Measurements from ENCODE around the gene EPHA2.

The EPHA2 gene

GRCh38 chr1:16135501-16135900 is 20.4 kb downstream of the EPHA2 start:
- no peak overlapping the region for H3K4me3 ChIP-seq (ENCODE audit: low read depth, low read length)
- TF ChIP-seq CTCF (IDR thresholded peaks at IDR 0.05; ENCODE audit: borderline replicate concordance, insufficient read depth, low read depth, low read length): no peak

GRCh38 chr1:16134906-16135305 is 21.0 kb downstream of the EPHA2 start:
- TF ChIP-seq CTCF (IDR thresholded peaks at IDR 0.05; ENCODE audit: borderline replicate concordance, insufficient read depth, low read depth, low read length): no peak
- no peak overlapping the region for H3K4me3 ChIP-seq (ENCODE audit: low read depth, low read length)

GRCh38 chr1:16134066-16134801 is 21.6 kb downstream of the EPHA2 start:
- no peak overlapping the region for H3K4me3 ChIP-seq (ENCODE audit: low read depth, low read length)
- TF ChIP-seq CTCF (IDR thresholded peaks at IDR 0.05; ENCODE audit: borderline replicate concordance, insufficient read depth, low read depth, low read length): no peak

GRCh38 chr1:16133007-16133961 is 22.6 kb downstream of the EPHA2 start:
- no peak overlapping the region for H3K4me3 ChIP-seq (ENCODE audit: low read depth, low read length)
- TF ChIP-seq CTCF (IDR thresholded peaks at IDR 0.05; ENCODE audit: borderline replicate concordance, insufficient read depth, low read depth, low read length): no peak

- no peak for TF ChIP-seq CTCF (IDR thresholded peaks at IDR 0.05; ENCODE audit: borderline replicate concordance, insufficient read depth, low read depth, low read length)
- no peak overlapping the region for H3K4me3 ChIP-seq (ENCODE audit: low read depth, low read length)
Observed at GRCh38 chr1:16132325-16132785, 23.5 kb downstream of the EPHA2 start.

GRCh38 chr1:16131636-16132324 is 24.1 kb downstream of the EPHA2 start:
- TF ChIP-seq CTCF (IDR thresholded peaks at IDR 0.05; ENCODE audit: borderline replicate concordance, insufficient read depth, low read depth, low read length): no peak
- no peak overlapping the region for H3K4me3 ChIP-seq (ENCODE audit: low read depth, low read length)

All from GM12875 (cell line).